Measurements from ENCODE around the gene USP25. TPM values are rescaled to one million over a fixed set of nuclear protein-coding genes. Genes with fewer than 3 reads are reported as not detected.

USP25 gene
- total RNA-seq, 1 experiment from 2014 or later = 33.6 TPM

DNA sequence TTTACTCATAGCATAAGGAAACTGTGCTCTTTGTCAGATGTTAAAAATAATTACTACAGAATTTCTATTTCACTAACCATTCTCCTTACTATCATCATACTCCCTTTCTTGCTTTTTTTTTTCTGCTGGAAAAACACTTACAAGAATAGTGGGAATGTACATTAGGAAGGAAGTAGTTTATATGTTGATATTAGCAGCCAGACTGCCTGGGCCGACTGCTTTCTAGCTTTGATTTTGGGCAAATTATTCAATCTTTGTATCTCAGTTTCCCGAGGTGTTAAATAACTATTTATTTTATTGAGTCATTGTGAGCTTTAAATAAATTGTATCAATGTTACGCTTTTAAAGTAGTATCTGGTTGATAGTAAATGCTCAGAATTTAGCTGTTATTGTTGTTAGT lies 122.4 kb downstream of the USP25 start:
- no peaks in the 10 kb centered on the region for H3K4me1 ChIP-seq (ENCODE audit: control insufficient read depth in 1 of 2, insufficient read depth in 2 of 2, low read length in 2 of 2)
- CTCF ChIA-PET = no interaction called here
- BruUV-seq (replicated peaks) = no TSS peak
- no peak overlapping the region for H3K4me3 ChIP-seq (replicated peaks in 1 of 2; ENCODE audit: low read depth in 1 of 2, low read length in 2 of 2)
- H3K9ac ChIP-seq (ENCODE audit: low read length) = no peak overlapping the region
- POLR2A ChIA-PET = no interaction called here
- no peaks in the 10 kb centered on the region for H4K20me1 ChIP-seq (ENCODE audit: insufficient read depth)
- no peak overlapping the region for H2AFZ ChIP-seq (ENCODE audit: low read depth, low read length, poor library complexity, severe bottlenecking)
- no peak overlapping the region for H3K27ac ChIP-seq (ENCODE audit: low read depth, low read length)
- intact Hi-C loops (cut with micrococcal nuclease) = no loop called here
- H3K36me3 ChIP-seq (ENCODE audit: control insufficient read depth in 1 of 2, insufficient read depth in 2 of 2, low read length in 2 of 2) = peaks cover 0 to 4% of the 10 kb centered on the region in 2 experiments; a peak in 1 of 4 replicates
- H3K9me3 ChIP-seq (ENCODE audit: control insufficient read depth in 1 of 2, insufficient read depth in 1 of 2, low read depth in 1 of 2, low read length in 2 of 2) = no peaks in the 10 kb centered on the region
- no peaks in the 10 kb centered on the region for H3K27me3 ChIP-seq (ENCODE audit: insufficient read depth, low read length)
- H3K79me2 ChIP-seq (ENCODE audit: insufficient read depth, low read length) = no peaks in the 10 kb centered on the region
- H3K9me2 ChIP-seq (ENCODE audit: insufficient read depth) = no peaks in the 10 kb centered on the region
- RAD21 ChIA-PET (ENCODE audit: low non-redundant PET in 1 of 2, low total read pairs in 2 of 2, uncharacterized antibody in 2 of 2, unreplicated experiment in 2 of 2) = no interaction called here
- no peak for TF ChIP-seq EZH2 (IDR thresholded peaks at IDR 0.05)
- no peak for TF ChIP-seq SIN3A (IDR thresholded peaks at IDR 0.05; ENCODE audit: low read depth)
- TF ChIP-seq, protein P1, sequence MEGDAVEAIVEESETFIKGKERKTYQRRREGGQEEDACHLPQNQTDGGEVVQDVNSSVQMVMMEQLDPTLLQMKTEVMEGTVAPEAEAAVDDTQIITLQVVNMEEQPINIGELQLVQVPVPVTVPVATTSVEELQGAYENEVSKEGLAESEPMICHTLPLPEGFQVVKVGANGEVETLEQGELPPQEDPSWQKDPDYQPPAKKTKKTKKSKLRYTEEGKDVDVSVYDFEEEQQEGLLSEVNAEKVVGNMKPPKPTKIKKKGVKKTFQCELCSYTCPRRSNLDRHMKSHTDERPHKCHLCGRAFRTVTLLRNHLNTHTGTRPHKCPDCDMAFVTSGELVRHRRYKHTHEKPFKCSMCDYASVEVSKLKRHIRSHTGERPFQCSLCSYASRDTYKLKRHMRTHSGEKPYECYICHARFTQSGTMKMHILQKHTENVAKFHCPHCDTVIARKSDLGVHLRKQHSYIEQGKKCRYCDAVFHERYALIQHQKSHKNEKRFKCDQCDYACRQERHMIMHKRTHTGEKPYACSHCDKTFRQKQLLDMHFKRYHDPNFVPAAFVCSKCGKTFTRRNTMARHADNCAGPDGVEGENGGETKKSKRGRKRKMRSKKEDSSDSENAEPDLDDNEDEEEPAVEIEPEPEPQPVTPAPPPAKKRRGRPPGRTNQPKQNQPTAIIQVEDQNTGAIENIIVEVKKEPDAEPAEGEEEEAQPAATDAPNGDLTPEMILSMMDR (IDR thresholded peaks at IDR 0.05 in 2 of 3, conservative IDR thresholded peaks at IDR 0.05 in 1 of 3; ENCODE audit: borderline replicate concordance in 1 of 3, insufficient read depth in 1 of 3, low read depth in 2 of 3, low read length in 2 of 3) = no peak
- no peak for TF ChIP-seq CEBPB (IDR thresholded peaks at IDR 0.05; ENCODE audit: low read depth)
- TF ChIP-seq, protein P2, sequence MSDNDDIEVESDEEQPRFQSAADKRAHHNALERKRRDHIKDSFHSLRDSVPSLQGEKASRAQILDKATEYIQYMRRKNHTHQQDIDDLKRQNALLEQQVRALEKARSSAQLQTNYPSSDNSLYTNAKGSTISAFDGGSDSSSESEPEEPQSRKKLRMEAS (IDR thresholded peaks at IDR 0.05) = no peak
- no peak for TF ChIP-seq ZNF274 (IDR thresholded peaks at IDR 0.05; ENCODE audit: low read depth, low read length)
- TF ChIP-seq FOSL1 (IDR thresholded peaks at IDR 0.05; ENCODE audit: low read depth) = no peak
- TF ChIP-seq TCF7L2 (IDR thresholded peaks at IDR 0.05; ENCODE audit: borderline replicate concordance, extremely low read depth, insufficient read depth, insufficient read length) = no peak
- TF ChIP-seq RAD21 (IDR thresholded peaks at IDR 0.05; ENCODE audit: low read depth) = no peak
- TF ChIP-seq, protein P3, sequence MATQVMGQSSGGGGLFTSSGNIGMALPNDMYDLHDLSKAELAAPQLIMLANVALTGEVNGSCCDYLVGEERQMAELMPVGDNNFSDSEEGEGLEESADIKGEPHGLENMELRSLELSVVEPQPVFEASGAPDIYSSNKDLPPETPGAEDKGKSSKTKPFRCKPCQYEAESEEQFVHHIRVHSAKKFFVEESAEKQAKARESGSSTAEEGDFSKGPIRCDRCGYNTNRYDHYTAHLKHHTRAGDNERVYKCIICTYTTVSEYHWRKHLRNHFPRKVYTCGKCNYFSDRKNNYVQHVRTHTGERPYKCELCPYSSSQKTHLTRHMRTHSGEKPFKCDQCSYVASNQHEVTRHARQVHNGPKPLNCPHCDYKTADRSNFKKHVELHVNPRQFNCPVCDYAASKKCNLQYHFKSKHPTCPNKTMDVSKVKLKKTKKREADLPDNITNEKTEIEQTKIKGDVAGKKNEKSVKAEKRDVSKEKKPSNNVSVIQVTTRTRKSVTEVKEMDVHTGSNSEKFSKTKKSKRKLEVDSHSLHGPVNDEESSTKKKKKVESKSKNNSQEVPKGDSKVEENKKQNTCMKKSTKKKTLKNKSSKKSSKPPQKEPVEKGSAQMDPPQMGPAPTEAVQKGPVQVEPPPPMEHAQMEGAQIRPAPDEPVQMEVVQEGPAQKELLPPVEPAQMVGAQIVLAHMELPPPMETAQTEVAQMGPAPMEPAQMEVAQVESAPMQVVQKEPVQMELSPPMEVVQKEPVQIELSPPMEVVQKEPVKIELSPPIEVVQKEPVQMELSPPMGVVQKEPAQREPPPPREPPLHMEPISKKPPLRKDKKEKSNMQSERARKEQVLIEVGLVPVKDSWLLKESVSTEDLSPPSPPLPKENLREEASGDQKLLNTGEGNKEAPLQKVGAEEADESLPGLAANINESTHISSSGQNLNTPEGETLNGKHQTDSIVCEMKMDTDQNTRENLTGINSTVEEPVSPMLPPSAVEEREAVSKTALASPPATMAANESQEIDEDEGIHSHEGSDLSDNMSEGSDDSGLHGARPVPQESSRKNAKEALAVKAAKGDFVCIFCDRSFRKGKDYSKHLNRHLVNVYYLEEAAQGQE (IDR thresholded peaks at IDR 0.05; ENCODE audit: low read depth) = no peak
- TF ChIP-seq JUND (IDR thresholded peaks at IDR 0.05) = no peak
- TF ChIP-seq EZH2phosphoT487 (IDR thresholded peaks at IDR 0.05; ENCODE audit: borderline replicate concordance) = no peak
- TF ChIP-seq POLR2AphosphoS5 (IDR thresholded peaks at IDR 0.05; ENCODE audit: low read depth, low read length) = no peak
- no peak for TF ChIP-seq POLR2A (IDR thresholded peaks at IDR 0.05; ENCODE audit: borderline replicate concordance, extremely low read depth, insufficient read depth, insufficient read length)
- TF ChIP-seq SRF (IDR thresholded peaks at IDR 0.05; ENCODE audit: low read depth) = no peak
- ATAC-seq (no peak), DNase-seq (ENCODE audit: low read depth, low spot score) (no peak)
- no peak overlapping the region for H3K4me2 ChIP-seq (ENCODE audit: low read length)
